Ovary (tissue), 9 donors: ENCODE data around the gene KRT84. TPM values are rescaled to one million over a fixed set of nuclear protein-coding genes. Genes with fewer than 3 reads are reported as not detected.

Experiments used
- DNase-seq, 5 donors: peaks; one replicate each; pipeline ENCODE4 v3.0.0-alpha.2; 2019 to 2020
- H3K27ac ChIP-seq, 2 donors: fragments of 200-600 bp; one replicate each; pipeline versions ENCODE4 v1.5.1 to v1.8.0; 2019 to 2022
- H3K27me3 ChIP-seq: fragments of 200-600 bp; one replicate; pipeline ENCODE4 v1.8.0; 2022
- H3K36me3 ChIP-seq: fragments of 200-600 bp; sonication (generic); one replicate; pipeline ENCODE4 v1.5.1; 2019
- H3K4me1 ChIP-seq: one replicate; pipeline ENCODE4 v1.8.1; 2013; ENCODE audit warnings: mild to moderate bottlenecking, moderate library complexity; ENCODE audit not compliant: insufficient read depth
- H3K4me3 ChIP-seq: fragments of 200-600 bp; sonication (generic); one replicate; pipeline ENCODE4 v1.5.1; 2017
- H3K9me3 ChIP-seq, 2 donors: fragments of 200-600 bp in 1 of 2; sonication (generic) in 1 of 2; one replicate each; pipeline versions ENCODE4 v1.5.1 to v1.8.1; 2013 to 2019; ENCODE audit warnings: mild to moderate bottlenecking in 1 of 2, moderate library complexity in 1 of 2
- CTCF ChIP-seq, 3 donors: fragments of 450-650 bp in 2 of 3; fragments of 200-600 bp in 1 of 3; IDR thresholded peaks; one replicate each; pipeline versions ENCODE4 v1.5.1 to v1.8.0; 2016 to 2022; ENCODE audit warnings: antibody characterized with exemption in 3 of 3, mild to moderate bottlenecking in 1 of 3
- EP300 ChIP-seq: sonication (generic); formaldehyde crosslinking; IDR thresholded peaks from one replicate; pipeline ENCODE4 v1.6.1; 2017; ENCODE audit warnings: antibody characterized with exemption
- POLR2A ChIP-seq: fragments of 450-650 bp; IDR thresholded peaks from one replicate; pipeline ENCODE4 v1.6.1; 2017; ENCODE audit warnings: antibody characterized with exemption, mild to moderate bottlenecking, moderate library complexity
- WGBS, 3 donors: extraction: QIAGEN DNeasy Blood & Tissue Kit in 1 of 3; methylation state at CpG; one replicate each; pipeline versions ENCODE4 v1.1.5 to v1.1.7; 2013 to 2017; 5-methylcytosine and 5-hydroxymethylcytosine counted together
- intact Hi-C, 4 donors: fragments of 100-400 bp; cut with DNase I; formaldehyde crosslinking; loops; one replicate each; pipeline versions ENCODE4 v1.11.0 to v1.15.1; 2022 to 2023
- polyA plus RNA-seq, 2 donors: library from polyadenylated mRNA; stranded (reverse); fragments of 200-250 nt in 1 of 2; fragments of 350-450 nt in 1 of 2; fragmentation: Illumina TruSeq in 1 of 2; extraction: RNeasy Lipid Tissue Mini Kit (QIAGEN cat#74804) in 1 of 2; gene quantifications; one replicate each; pipeline ENCODE4 v1.2.3, GENCODE V29; 2013 to 2014
- total RNA-seq, 7 donors: library from RNA; depleted of rRNA in 2 of 7; stranded (reverse); fragments of >200 nt in 2 of 7; fragmentation: NEBNext Ultra II Directional in 3 of 7; extraction: Animal tissue kit (Norgen Biotek cat#: 25700) in 3 of 7; gene quantifications; one replicate each; pipeline versions ENCODE4 v1.1.0 to v1.2.4, GENCODE V29; 2016 to 2023
- donor health status: DM: no; HTN: no; CAD: no; lungs with moderate emphysema.
- donor health status: DM: no; HTN: no; CAD: no.
- donor health status: Bipolar disorder and iron deficiency.
- donor health status: DM: yes; HTN: yes; CAD: no.
- donor health status: DM: no; HTN: no; CAD: no.
- donor health status: DM: yes; HTN: yes; CAD: no.

The KRT84 gene
- total and polyA plus RNA-seq, 9 donors: not detected

DNA sequence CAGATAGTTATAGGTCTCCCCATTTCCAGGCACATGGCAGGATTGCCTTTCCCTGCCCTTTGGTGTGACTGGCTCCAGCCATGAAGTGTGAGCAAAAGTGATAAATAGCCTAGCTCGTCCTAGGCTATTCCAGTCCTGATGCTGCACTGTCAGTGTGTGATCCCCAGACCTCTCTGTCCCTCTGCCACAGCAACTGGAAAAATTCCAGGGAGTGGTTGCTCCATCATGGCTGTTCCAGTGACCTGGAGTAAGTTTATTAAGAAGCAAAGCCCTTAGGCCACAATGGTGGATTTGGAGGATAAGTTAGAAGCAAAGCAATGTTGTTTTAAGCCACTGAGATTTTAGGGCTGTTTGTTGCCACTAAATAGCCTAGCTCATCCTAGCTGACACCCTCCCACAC, 54.4 kb downstream of the KRT84 start:
- H3K4me1 ChIP-seq: no peaks in the 10 kb centered on the region
- H3K36me3 ChIP-seq: no peaks in the 10 kb centered on the region
- peaks cover 0 to 5% of the 10 kb centered on the region in 2 donors for H3K9me3 ChIP-seq
- H3K27ac ChIP-seq: no peak overlapping the region
- 22 to 46% (median 41%) methylated on average over 1 of the region's 1 CpG for WGBS, 3 donors
- no peak for DNase-seq
- intact Hi-C loops: no loop called here
- H3K4me3 ChIP-seq: no peak overlapping the region
- no peaks in the 10 kb centered on the region for H3K27me3 ChIP-seq
- TF ChIP-seq CTCF (IDR thresholded peaks at IDR 0.05) (no peak), EP300 (no peak), POLR2A (no peak)

GRCh38 chr12:52327830-52328500, 57.5 kb downstream of the KRT84 start:
- no peaks in the 10 kb centered on the region for H3K9me3 ChIP-seq
- H3K27me3 ChIP-seq: no peaks in the 10 kb centered on the region
- no peak overlapping the region for H3K4me3 ChIP-seq
- no peak for DNase-seq
- WGBS, 3 donors: 57 to 73% (median 66%) methylated on average over 10 of the region's 10 CpGs
- intact Hi-C loops: no loop called here
- no peaks in the 10 kb centered on the region for H3K36me3 ChIP-seq
- H3K27ac ChIP-seq: no peak overlapping the region
- TF ChIP-seq CTCF (IDR thresholded peaks at IDR 0.05) (no peak), POLR2A (no peak), EP300 (no peak)
- H3K4me1 ChIP-seq: no peaks in the 10 kb centered on the region

Other genes starting within 250 kb of the KRT84 start
- 10 to 100 TPM in 1 of 7 donors, 1 to 10 TPM in 2, under 1 TPM in 3, not detected in 1; 0.05 to 13.2 (median 0.99) TPM for gene KRT80, start 193.6 kb downstream of the KRT84 start, total RNA-seq
- 1 to 10 TPM in 1 of 2 donors, under 1 TPM in 1; 0.11 to 6.2 TPM for gene KRT80, start 193.6 kb downstream of the KRT84 start, polyA plus RNA-seq
- gene KRT7, start 152.4 kb downstream of the KRT84 start, total RNA-seq: 100 to 1,000 TPM in 1 of 7 donors, 10 to 100 TPM in 4, 1 to 10 TPM in 1, not detected in 1; 3.7 to 379 (median 29.1) TPM
- gene KRT7, start 152.4 kb downstream of the KRT84 start, polyA plus RNA-seq: 1 to 10 TPM in 1 of 2 donors, under 1 TPM in 1; 0.37 to 2.1 TPM
- gene KRT86, start 111.0 kb downstream of the KRT84 start, total RNA-seq: under 1 TPM in 1 of 7 donors, not detected in 6; 0.69 TPM
- not detected for gene KRT86, start 111.0 kb downstream of the KRT84 start, polyA plus RNA-seq
- 1 to 10 TPM in 1 of 7 donors, not detected in 6; 1.2 TPM for gene KRT81, start 94.1 kb downstream of the KRT84 start, total RNA-seq
- not detected for gene KRT81, start 94.1 kb downstream of the KRT84 start, polyA plus RNA-seq
- gene KRT83, start 64.3 kb downstream of the KRT84 start, total RNA-seq: not detected
- not detected for gene KRT83, start 64.3 kb downstream of the KRT84 start, polyA plus RNA-seq
- gene KRT85, start 18.2 kb downstream of the KRT84 start, total RNA-seq: not detected
- gene KRT85, start 18.2 kb downstream of the KRT84 start, polyA plus RNA-seq: not detected
- not detected for gene KRT82, start 20.7 kb upstream of the KRT84 start, total RNA-seq
- gene KRT82, start 20.7 kb upstream of the KRT84 start, polyA plus RNA-seq: not detected
- gene KRT75, start 48.7 kb upstream of the KRT84 start, total RNA-seq: under 1 TPM in 1 of 7 donors, not detected in 6; 0.08 TPM
- gene KRT75, start 48.7 kb upstream of the KRT84 start, polyA plus RNA-seq: not detected
- gene KRT6B, start 66.5 kb upstream of the KRT84 start, total RNA-seq: under 1 TPM in 1 of 7 donors, not detected in 6; 0.11 TPM
- gene KRT6B, start 66.5 kb upstream of the KRT84 start, polyA plus RNA-seq: not detected
- under 1 TPM in 1 of 7 donors, not detected in 6; 0.17 TPM for gene KRT6C, start 88.2 kb upstream of the KRT84 start, total RNA-seq
- not detected for gene KRT6C, start 88.2 kb upstream of the KRT84 start, polyA plus RNA-seq
- gene KRT6A, start 107.6 kb upstream of the KRT84 start, total RNA-seq: 10 to 100 TPM in 1 of 7 donors, 1 to 10 TPM in 3, under 1 TPM in 2, not detected in 1; 0.50 to 14.5 (median 1.4) TPM
- gene KRT6A, start 107.6 kb upstream of the KRT84 start, polyA plus RNA-seq: under 1 TPM in 1 of 2 donors, not detected in 1; 0.15 TPM
- gene KRT5, start 134.7 kb upstream of the KRT84 start, total RNA-seq: 10 to 100 TPM in 2 of 7 donors, 1 to 10 TPM in 3, under 1 TPM in 1, not detected in 1; 1.00 to 16.1 (median 2.0) TPM
- under 1 TPM; 0.25 to 0.55 TPM for gene KRT5, start 134.7 kb upstream of the KRT84 start, polyA plus RNA-seq
- gene KRT71, start 167.5 kb upstream of the KRT84 start, total RNA-seq: not detected
- not detected for gene KRT71, start 167.5 kb upstream of the KRT84 start, polyA plus RNA-seq
- gene KRT74, start 188.2 kb upstream of the KRT84 start, total RNA-seq: not detected
- gene KRT74, start 188.2 kb upstream of the KRT84 start, polyA plus RNA-seq: not detected
- gene KRT72, start 215.8 kb upstream of the KRT84 start, total RNA-seq: not detected
- not detected for gene KRT72, start 215.8 kb upstream of the KRT84 start, polyA plus RNA-seq
- gene KRT73, start 232.9 kb upstream of the KRT84 start, total RNA-seq: not detected
- not detected for gene KRT73, start 232.9 kb upstream of the KRT84 start, polyA plus RNA-seq